HEK293T (cell line): ENCODE measurements around the gene FBXO39.

Experiments
- CTCF ChIA-PET: fragments of 350-600 bp; formaldehyde crosslinking; extraction: SDS; loops from one replicate; lab custom pipeline; 2021; ENCODE audit warnings: antibody characterized with exemption, inconsistent platforms; lab: Yijun Ruan, JAX
- POLR2A ChIA-PET: fragments of 350-600 bp; formaldehyde crosslinking; extraction: SDS; loops from one replicate; lab custom pipeline; 2020; ENCODE audit warnings: antibody characterized with exemption, inconsistent platforms; lab: Yijun Ruan, JAX
- DNase-seq: peaks from one replicate; pipeline ENCODE4 v3.0.0; 2012; ENCODE audit warnings: mixed read lengths; ENCODE audit errors: extremely low spot score
- ARNT ChIP-seq: fragments of 450-650 bp; IDR thresholded peaks from 2 replicates; pipeline ENCODE4 v1.6.1; 2017; ENCODE audit warnings: mild to moderate bottlenecking
- BHLHE40 ChIP-seq: fragments of 450-650 bp; IDR thresholded peaks from 2 replicates; pipeline ENCODE4 v1.6.1; 2016; ENCODE audit warnings: mild to moderate bottlenecking, moderate library complexity, borderline replicate concordance
- CTBP1 ChIP-seq: fragments of 450-650 bp; IDR thresholded peaks from 2 replicates; pipeline ENCODE4 v1.6.1; 2016; ENCODE audit warnings: borderline replicate concordance
- ELF4 ChIP-seq: fragments of 450-650 bp; IDR thresholded peaks from 2 replicates; pipeline ENCODE4 v1.6.1; 2017; ENCODE audit warnings: antibody characterized with exemption
- FOXA1 ChIP-seq: fragments of 450-650 bp; IDR thresholded peaks from 2 replicates; pipeline ENCODE4 v1.6.1; 2016; ENCODE audit warnings: mild to moderate bottlenecking
- FOXK2 ChIP-seq: fragments of 450-650 bp; IDR thresholded peaks from 2 replicates; pipeline ENCODE4 v1.6.1; 2016; ENCODE audit warnings: mild to moderate bottlenecking
- FOXM1 ChIP-seq: fragments of 450-650 bp; IDR thresholded peaks from 2 replicates; pipeline ENCODE4 v1.6.1; 2017; ENCODE audit warnings: mild to moderate bottlenecking, borderline replicate concordance
- HDGF ChIP-seq: fragments of 450-650 bp; IDR thresholded peaks from 2 replicates; pipeline ENCODE4 v1.6.1; 2017; ENCODE audit warnings: antibody characterized with exemption, borderline replicate concordance
- L3MBTL2 ChIP-seq: fragments of 450-650 bp; conservative IDR thresholded peaks from 2 replicates; pipeline ENCODE4 v1.6.1; 2016; ENCODE audit warnings: mild to moderate bottlenecking
- LEF1 ChIP-seq: fragments of 450-650 bp; IDR thresholded peaks from 2 replicates; pipeline ENCODE4 v1.6.1; 2017; ENCODE audit warnings: mild to moderate bottlenecking, borderline replicate concordance
- NFRKB ChIP-seq: fragments of 450-650 bp; IDR thresholded peaks from 2 replicates; pipeline ENCODE4 v1.6.1; 2016; ENCODE audit warnings: mild to moderate bottlenecking, moderate library complexity
- PKNOX1 ChIP-seq: fragments of 450-650 bp; IDR thresholded peaks from 2 replicates; pipeline ENCODE4 v1.6.1; 2016
- SP1 ChIP-seq: fragments of 450-650 bp; IDR thresholded peaks from 2 replicates; pipeline ENCODE4 v1.6.1; 2017
- SUZ12 ChIP-seq: fragments of 450-650 bp; IDR thresholded peaks from 2 replicates; pipeline ENCODE4 v1.6.1; 2016; ENCODE audit warnings: mild to moderate bottlenecking
- TARDBP ChIP-seq: fragments of 450-650 bp; IDR thresholded peaks from 2 replicates; pipeline ENCODE4 v1.6.1; 2016
- ZNF384 ChIP-seq: fragments of 450-650 bp; IDR thresholded peaks from 2 replicates; pipeline ENCODE4 v1.6.1; 2016

FBXO39 gene

GRCh38 chr17:6753006-6753445 is 23.0 kb upstream of the FBXO39 start:
- TF ChIP-seq TARDBP (no peak), SUZ12 (no peak), ZNF384 (no peak), BHLHE40 (no peak), ELF4 (no peak), FOXA1 (no peak), SP1 (no peak)
- CTCF ChIA-PET, result no interaction called here
- POLR2A ChIA-PET, result interaction anchor here (0.7 kb wide), 1 partner anchor 579 kb away, joined by 3 read pairs; no protein-coding TSS in a partner anchor
- DNase-seq, result no peak

DNA sequence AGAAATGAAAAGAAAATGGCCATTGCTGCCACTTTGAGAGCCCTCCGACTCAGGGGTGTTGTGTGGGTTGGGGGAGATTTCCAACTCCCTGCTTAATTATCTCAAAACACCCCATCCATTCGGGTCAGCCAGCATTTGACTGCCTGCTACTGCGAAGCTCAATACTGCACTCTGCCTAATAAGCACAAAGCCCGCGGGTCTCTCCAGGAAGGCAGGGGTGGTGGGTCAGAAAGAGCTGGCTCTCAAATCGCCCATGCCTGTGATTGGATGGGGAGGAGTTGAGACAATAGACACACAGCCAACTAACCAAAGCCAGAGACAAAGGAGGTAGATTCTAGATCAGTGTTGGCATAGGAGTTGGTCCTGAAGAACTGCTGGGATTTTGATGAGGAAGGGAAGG is 22.5 kb upstream of the FBXO39 start:
- no peak for DNase-seq
- CTCF ChIA-PET, result no interaction called here

DNA sequence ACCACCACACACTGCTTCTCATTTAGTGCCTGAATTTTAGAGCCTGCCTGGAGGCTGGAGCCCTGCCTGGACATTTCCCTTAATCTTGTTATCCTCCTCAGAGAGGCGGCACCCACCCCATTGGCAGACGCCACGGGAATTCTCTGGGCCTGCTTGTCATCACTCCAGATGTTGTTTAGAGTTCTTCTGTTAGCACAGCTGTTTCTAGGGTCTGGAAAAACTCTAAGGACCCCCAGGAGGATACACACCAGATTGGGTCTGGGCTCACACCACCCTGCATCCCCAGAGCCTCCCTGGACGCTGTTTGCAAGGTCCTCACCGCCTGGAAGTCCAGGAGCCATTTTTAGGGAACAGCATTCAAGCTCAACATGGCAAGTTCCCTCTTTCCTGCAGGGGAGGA is 20.7 kb upstream of the FBXO39 start:
- ChIA-PET POLR2A (no interaction called here), CTCF (no interaction called here)
- DNase-seq, result no peak
- TF ChIP-seq HDGF (no peak), NFRKB (no peak), TARDBP (no peak), FOXA1 (no peak), LEF1 (no peak), L3MBTL2 (no peak), FOXK2 (no peak), ZNF384 (no peak), PKNOX1 (no peak), FOXM1 (no peak), SUZ12 (no peak), ARNT (no peak), CTBP1 (no peak), BHLHE40 (no peak), SP1 (no peak), ELF4 (no peak)

More for the DNA sequence above, 22.5 kb upstream of the FBXO39 start:
- POLR2A ChIA-PET, result interaction anchor here (0.7 kb wide), 1 partner anchor 579 kb away, joined by 3 read pairs; no protein-coding TSS in a partner anchor
- no peak for TF ChIP-seq ARNT
- no peak for TF ChIP-seq HDGF
- no peak for TF ChIP-seq ELF4

DNA sequence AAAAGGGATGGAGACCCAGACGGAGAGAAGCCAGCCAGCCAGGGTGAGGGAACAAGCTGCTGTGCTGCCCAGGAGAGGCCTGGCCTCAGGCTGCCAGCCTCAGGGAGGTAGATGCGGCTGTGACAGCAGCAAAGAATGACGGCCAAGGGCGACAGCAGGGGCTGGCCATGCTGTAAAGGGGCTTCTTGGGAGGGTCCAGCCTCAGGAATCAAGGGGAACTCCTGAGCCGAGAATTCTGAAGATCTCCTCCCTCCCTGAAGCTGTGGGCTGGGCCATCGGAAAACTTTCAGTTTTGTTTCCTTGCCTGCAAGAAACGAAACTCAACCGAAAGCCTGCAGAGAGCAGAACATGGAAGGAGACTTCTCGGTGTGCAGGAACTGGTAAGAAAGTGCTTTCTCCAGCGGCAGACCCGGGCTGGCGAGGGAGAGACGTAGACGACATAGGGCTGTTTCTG is 20.3 kb upstream of the FBXO39 start, which contains the start of gene XAF1:
XAF1 (plus strand) TSS at position 316 of the 454 bp plus-strand sequence; CDS start at position 349, 33 bp downstream.
- TF ChIP-seq FOXM1 (no peak), L3MBTL2 (no peak), ARNT (no peak), FOXK2 (no peak), TARDBP (no peak), FOXA1 (no peak), BHLHE40 (no peak), PKNOX1 (no peak), HDGF (no peak), LEF1 (no peak), SP1 (no peak), ELF4 (no peak), CTBP1 (no peak), NFRKB (no peak), ZNF384 (no peak), SUZ12 (no peak)
- DNase-seq, result no peak
- CTCF ChIA-PET, result no interaction called here
- POLR2A ChIA-PET, result no interaction called here

DNA sequence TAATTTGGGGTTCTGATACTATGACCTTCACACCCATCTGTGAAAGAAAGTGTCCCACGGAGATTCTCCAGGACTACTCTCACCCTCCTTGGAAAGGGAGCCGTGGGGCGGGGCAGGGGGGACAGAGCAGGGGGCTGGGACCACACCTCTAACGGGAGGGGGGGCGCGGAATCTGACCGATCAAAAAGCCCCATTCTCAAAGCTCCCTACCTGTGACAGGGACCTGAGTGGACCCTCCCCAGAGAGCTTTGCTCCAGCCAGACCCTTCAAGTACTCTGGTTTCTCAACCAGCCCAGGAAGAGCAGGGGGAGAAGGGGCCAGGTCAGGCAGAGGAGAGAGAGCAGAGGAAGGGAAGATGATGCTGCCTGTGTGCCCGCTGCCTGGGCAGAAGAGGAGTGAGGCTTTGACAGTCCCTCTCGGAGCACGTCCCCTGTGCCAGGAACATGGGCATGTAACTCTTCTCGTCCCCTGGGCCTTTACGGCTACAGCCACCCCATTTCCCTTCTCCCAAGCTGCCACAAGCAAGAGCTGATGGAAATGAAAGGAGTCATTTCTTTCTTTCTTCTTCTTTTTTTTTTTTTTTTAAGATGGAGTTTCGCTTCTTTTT is 19.5 kb upstream of the FBXO39 start:
- TF ChIP-seq LEF1 (no peak), SP1 (no peak), PKNOX1 (no peak), NFRKB (no peak), L3MBTL2 (no peak), ZNF384 (no peak)
- ChIA-PET CTCF (no interaction called here), POLR2A (no interaction called here)
- no peak for DNase-seq

DNA sequence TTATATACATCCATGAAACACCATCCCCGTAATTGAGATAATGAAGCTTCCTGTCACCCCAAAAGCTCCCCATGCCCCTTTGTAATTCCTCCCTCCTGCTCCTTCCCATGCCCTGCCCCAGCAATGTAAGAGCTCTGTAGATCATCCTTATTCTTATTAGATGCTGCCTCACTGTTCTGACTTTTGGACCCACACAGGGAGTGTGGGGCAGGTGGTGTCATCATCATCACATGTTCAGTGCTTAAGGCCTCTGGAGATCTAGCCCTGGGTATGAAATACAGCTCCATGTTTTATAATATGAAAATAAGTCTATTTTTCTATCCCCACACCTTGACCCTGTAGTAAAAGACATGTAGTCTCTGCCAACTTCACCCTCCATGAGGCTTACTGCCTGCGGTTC is 18.3 kb upstream of the FBXO39 start:
- no peak for DNase-seq
- ChIA-PET CTCF (no interaction called here), POLR2A (no interaction called here)
- TF ChIP-seq LEF1 (no peak), SP1 (no peak), FOXK2 (no peak), NFRKB (no peak), PKNOX1 (no peak), SUZ12 (no peak), TARDBP (no peak), ARNT (no peak), ELF4 (no peak), FOXM1 (no peak), FOXA1 (no peak), L3MBTL2 (no peak)
